Fibroblast of lung (primary cell): ENCODE data around the gene MACROD2. TPM values are rescaled to one million over a fixed set of nuclear protein-coding genes. Genes with fewer than 3 reads are reported as not detected.

Source experiments
- DNase-seq, 2 donors: peaks; one replicate each; pipeline versions ENCODE4 v3.0.0 to v3.0.0-alpha.2; 2010; ENCODE audit warnings: low read depth in 2 of 2
- H2AFZ ChIP-seq: 2 replicates; pipeline ENCODE4 v1.5.1; 2012; ENCODE audit warnings: low read length, control low read depth, inconsistent platforms
- H3K27ac ChIP-seq: 2 replicates; pipeline ENCODE4 v1.5.1; 2011; ENCODE audit warnings: low read length, control low read depth; ENCODE audit not compliant: insufficient read depth
- H3K27me3 ChIP-seq: 2 replicates; pipeline ENCODE4 v1.5.1; 2011; ENCODE audit warnings: mild to moderate bottlenecking, low read length; ENCODE audit not compliant: control insufficient read depth, insufficient read depth
- H3K36me3 ChIP-seq: 2 replicates; pipeline ENCODE4 v1.5.1; 2011; ENCODE audit warnings: low read length; ENCODE audit not compliant: control insufficient read depth, insufficient read depth
- H3K4me1 ChIP-seq: 2 replicates; pipeline ENCODE4 v1.5.1; 2011; ENCODE audit warnings: low read length; ENCODE audit not compliant: control insufficient read depth, insufficient read depth; ENCODE audit errors: extremely low read depth
- H3K4me2 ChIP-seq: 2 replicates; pipeline ENCODE4 v1.5.1; 2011; ENCODE audit warnings: low read length, control low read depth; ENCODE audit not compliant: insufficient read depth; ENCODE audit errors: extremely low read depth
- H3K4me3 ChIP-seq, 4 experiments: fragments of 200-600 bp in 1 of 4; sonication (generic) in 1 of 4; replicated peaks in 1 of 4; 2 replicates each; pipeline ENCODE4 v1.5.1; 2011 to 2016; ENCODE audit warnings: low read length in 4 of 4, low read depth in 3 of 4, mild to moderate bottlenecking in 3 of 4, control low read depth in 2 of 4, inconsistent platforms in 1 of 4, mixed read lengths in 1 of 4; ENCODE audit not compliant: insufficient read depth in 1 of 4; ENCODE audit errors: control extremely low read depth in 1 of 4
- H3K79me2 ChIP-seq: 2 replicates; pipeline ENCODE4 v1.5.1; 2012; ENCODE audit warnings: mild to moderate bottlenecking, low read length, inconsistent platforms; ENCODE audit not compliant: control insufficient read depth, insufficient read depth
- H3K9ac ChIP-seq: 2 replicates; pipeline ENCODE4 v1.5.1; 2011; ENCODE audit warnings: mild to moderate bottlenecking, low read length, control low read depth; ENCODE audit not compliant: insufficient read depth
- H3K9me3 ChIP-seq: 2 replicates; pipeline ENCODE4 v1.5.1; 2012; ENCODE audit warnings: low read depth, low read length; ENCODE audit not compliant: control insufficient read depth, insufficient read depth
- H4K20me1 ChIP-seq: 2 replicates; pipeline ENCODE4 v1.5.1; 2011; ENCODE audit warnings: low read length; ENCODE audit not compliant: control insufficient read depth, insufficient read depth; ENCODE audit errors: extremely low read depth
- CTCF ChIP-seq, 2 donors: IDR thresholded peaks in 1 of 2; conservative IDR thresholded peaks in 1 of 2; 1 replicate in 1 of 2; 2 replicates in 1 of 2; pipeline ENCODE4 v1.5.1; 2011 to 2012; ENCODE audit warnings: low read length in 2 of 2, control low read depth in 1 of 2, inconsistent platforms in 1 of 2, low read depth in 1 of 2, mild to moderate bottlenecking in 1 of 2
- EZH2 ChIP-seq: IDR thresholded peaks from 2 replicates; pipeline ENCODE4 v1.5.1; 2012; ENCODE audit warnings: low read length, control low read depth, mild to moderate bottlenecking; ENCODE audit errors: missing control alignments
- polyA plus RNA-seq, 2 donors: library from polyadenylated mRNA; depleted of rRNA in 1 of 2; stranded (reverse) in 1 of 2; unstranded in 1 of 2; fragments of >200 nt; gene quantifications; 2 replicates each; pipeline ENCODE4 v1.2.1, GENCODE V29; 2011 to 2012; ENCODE audit warnings: missing spikeins in 1 of 2
- total RNA-seq: library from RNA; depleted of rRNA; stranded (reverse); fragments of >200 nt; gene quantifications from 2 replicates; pipeline ENCODE4 v1.2.1, GENCODE V29; 2014

The MACROD2 gene
- total and polyA plus RNA-seq, 2 donors (not counting 1 experiment from before 2014, with no cell fraction given) = 0.54 to 1.7 TPM

GRCh38 chr20:15795305-15796019, 1800.1 kb downstream of the MACROD2 start:
- Histone ChIP-seq H2AFZ (no peak overlapping the region), H3K79me2 (no peaks in the 10 kb centered on the region), H3K4me3 (no peak overlapping the region), H3K27me3 (no peaks in the 10 kb centered on the region), H3K9me3 (no peaks in the 10 kb centered on the region), H3K36me3 (no peaks in the 10 kb centered on the region), H3K9ac (no peak overlapping the region), H3K4me2 (no peak overlapping the region), H3K4me1 (no peaks in the 10 kb centered on the region), H4K20me1 (no peaks in the 10 kb centered on the region), H3K27ac (no peak overlapping the region)
- DNase-seq = no peak
- TF ChIP-seq EZH2 (no peak), CTCF (conservative IDR thresholded peaks at IDR 0.05 in 1 of 2, IDR thresholded peaks at IDR 0.05 in 1 of 2; ENCODE audit: low read depth in 1 of 2, low read length in 2 of 2) (no peak)

GRCh38 chr20:15799871-15800270, 1804.6 kb downstream of the MACROD2 start:
- DNase-seq = peak; percentile 15 to 51
- Histone ChIP-seq H3K4me2 (no peak overlapping the region), H2AFZ (no peak overlapping the region), H3K36me3 (no peaks in the 10 kb centered on the region), H3K4me3 (no peak overlapping the region), H3K27me3 (no peaks in the 10 kb centered on the region), H3K9ac (no peak overlapping the region), H3K9me3 (no peaks in the 10 kb centered on the region), H3K79me2 (no peaks in the 10 kb centered on the region), H3K27ac (no peak overlapping the region), H3K4me1 (no peaks in the 10 kb centered on the region), H4K20me1 (no peaks in the 10 kb centered on the region)
- no peak for TF ChIP-seq CTCF (conservative IDR thresholded peaks at IDR 0.05 in 1 of 2, IDR thresholded peaks at IDR 0.05 in 1 of 2; ENCODE audit: low read depth in 1 of 2, low read length in 2 of 2)
- no peak for TF ChIP-seq EZH2

GRCh38 chr20:15802020-15802419, 1806.7 kb downstream of the MACROD2 start:
- no peaks in the 10 kb centered on the region for H3K36me3 ChIP-seq
- no peak for DNase-seq
- no peak overlapping the region for H2AFZ ChIP-seq
- H4K20me1 ChIP-seq = no peaks in the 10 kb centered on the region
- H3K9ac ChIP-seq = no peak overlapping the region
- H3K4me3 ChIP-seq = no peak overlapping the region
- no peaks in the 10 kb centered on the region for H3K27me3 ChIP-seq
- TF ChIP-seq CTCF (conservative IDR thresholded peaks at IDR 0.05 in 1 of 2, IDR thresholded peaks at IDR 0.05 in 1 of 2; ENCODE audit: low read depth in 1 of 2, low read length in 2 of 2) (no peak), EZH2 (no peak)
- H3K9me3 ChIP-seq = no peaks in the 10 kb centered on the region
- H3K27ac ChIP-seq = no peak overlapping the region
- H3K4me2 ChIP-seq = no peak overlapping the region
- no peaks in the 10 kb centered on the region for H3K4me1 ChIP-seq
- no peaks in the 10 kb centered on the region for H3K79me2 ChIP-seq
